ENCODE data around the gene KREMEN2. TPM values are rescaled to one million over a fixed set of nuclear protein-coding genes. Genes with fewer than 3 reads are reported as not detected.

The KREMEN2 gene
- total RNA-seq, 2 donors from 2014 or later = 1.4 to 4.0 TPM

DNA sequence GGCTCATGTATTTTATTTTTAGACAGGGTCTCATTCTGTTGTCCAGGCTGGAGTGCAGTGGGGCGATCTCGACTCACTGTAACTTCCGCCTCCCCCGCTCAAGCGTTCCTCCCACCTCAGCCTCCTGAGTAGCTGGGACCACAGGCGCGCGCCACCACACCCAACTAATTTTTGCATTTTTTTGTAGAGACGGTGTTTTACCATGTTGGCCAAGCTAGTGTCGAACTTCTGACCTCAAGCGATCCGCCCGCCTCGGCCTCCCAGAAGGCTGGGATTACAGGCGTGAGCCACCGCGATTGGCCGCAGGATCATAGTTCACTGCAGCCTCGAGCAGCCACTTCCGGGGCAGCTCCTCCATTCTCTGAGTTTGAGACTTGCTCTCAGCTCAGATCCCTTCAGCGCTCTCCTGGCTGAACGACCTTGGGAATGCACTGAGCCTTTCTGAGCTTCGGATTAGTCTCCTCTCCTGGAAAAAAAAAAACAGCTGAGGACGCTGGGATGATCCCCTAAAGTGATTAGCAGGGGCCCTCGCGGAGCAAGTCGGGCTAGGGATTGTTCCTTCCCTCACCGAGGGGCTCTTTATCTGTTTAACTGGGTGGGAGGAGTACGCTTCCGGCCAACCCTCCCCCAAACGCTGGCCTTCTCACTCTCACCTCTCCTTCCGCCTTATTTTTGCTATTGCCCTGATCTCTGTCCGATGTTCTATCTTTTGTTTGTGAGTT is 17.3 kb downstream of the KREMEN2 start:
- 64% methylated on average over 33 of the region's 33 CpGs for WGBS
- no peaks in the 10 kb centered on the region for H3K36me3 ChIP-seq
- no peak overlapping the region for H3K27ac ChIP-seq
- H3K9me3 ChIP-seq = no peaks in the 10 kb centered on the region
- TF ChIP-seq POLR2AphosphoS5 (IDR thresholded peaks at IDR 0.05) = no peak
- TF ChIP-seq, protein P1, sequence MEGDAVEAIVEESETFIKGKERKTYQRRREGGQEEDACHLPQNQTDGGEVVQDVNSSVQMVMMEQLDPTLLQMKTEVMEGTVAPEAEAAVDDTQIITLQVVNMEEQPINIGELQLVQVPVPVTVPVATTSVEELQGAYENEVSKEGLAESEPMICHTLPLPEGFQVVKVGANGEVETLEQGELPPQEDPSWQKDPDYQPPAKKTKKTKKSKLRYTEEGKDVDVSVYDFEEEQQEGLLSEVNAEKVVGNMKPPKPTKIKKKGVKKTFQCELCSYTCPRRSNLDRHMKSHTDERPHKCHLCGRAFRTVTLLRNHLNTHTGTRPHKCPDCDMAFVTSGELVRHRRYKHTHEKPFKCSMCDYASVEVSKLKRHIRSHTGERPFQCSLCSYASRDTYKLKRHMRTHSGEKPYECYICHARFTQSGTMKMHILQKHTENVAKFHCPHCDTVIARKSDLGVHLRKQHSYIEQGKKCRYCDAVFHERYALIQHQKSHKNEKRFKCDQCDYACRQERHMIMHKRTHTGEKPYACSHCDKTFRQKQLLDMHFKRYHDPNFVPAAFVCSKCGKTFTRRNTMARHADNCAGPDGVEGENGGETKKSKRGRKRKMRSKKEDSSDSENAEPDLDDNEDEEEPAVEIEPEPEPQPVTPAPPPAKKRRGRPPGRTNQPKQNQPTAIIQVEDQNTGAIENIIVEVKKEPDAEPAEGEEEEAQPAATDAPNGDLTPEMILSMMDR (IDR thresholded peaks at IDR 0.05) = no peak
- no peak for TF ChIP-seq POLR2A (IDR thresholded peaks at IDR 0.05)
- DNase-seq (ENCODE audit: low spot score) = no peak
- H3K4me1 ChIP-seq (replicated peaks) = peaks cover 11% of the 10 kb centered on the region
- H3K4me3 ChIP-seq = peak overlapping the region in 1 of 2 donors; percentile 69
- H3K27me3 ChIP-seq (replicated peaks; ENCODE audit: insufficient read depth) = no peaks in the 10 kb centered on the region
- intact Hi-C loops (cut with DNase I) = no loop called here

DNA sequence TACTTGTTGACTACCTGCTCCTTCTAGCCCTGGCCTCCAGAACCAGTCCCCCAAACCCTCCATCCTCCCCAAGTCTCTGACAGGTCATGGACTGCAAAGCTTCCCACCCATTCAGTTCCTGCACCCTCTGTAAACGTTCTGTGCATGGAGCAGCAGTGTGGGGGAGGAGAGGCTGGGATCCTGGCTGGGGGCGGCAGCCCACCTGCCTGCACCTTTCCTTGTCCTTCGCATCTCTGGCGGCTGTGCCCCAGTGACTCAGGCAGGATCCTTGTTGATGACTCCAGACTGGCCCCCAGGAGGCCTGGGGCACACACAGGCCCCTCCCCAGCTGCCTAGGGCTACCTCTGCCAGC is 17.8 kb downstream of the KREMEN2 start:
- Histone ChIP-seq H3K4me1 (replicated peaks) (peaks cover 11% of the 10 kb centered on the region), H3K27ac (no peak overlapping the region), H3K4me3 (no peak overlapping the region), H3K9me3 (no peaks in the 10 kb centered on the region), H3K27me3 (replicated peaks; ENCODE audit: insufficient read depth) (no peaks in the 10 kb centered on the region), H3K36me3 (no peaks in the 10 kb centered on the region)
- intact Hi-C loops (cut with DNase I) = no loop called here
- TF ChIP-seq POLR2A (IDR thresholded peaks at IDR 0.05) = no peak
- TF ChIP-seq, protein P1 (IDR thresholded peaks at IDR 0.05) = no peak
- no peak for TF ChIP-seq POLR2AphosphoS5 (IDR thresholded peaks at IDR 0.05)
- DNase-seq (ENCODE audit: low spot score) = no peak
- WGBS = 67% methylated on average over 4 of the region's 4 CpGs

DNA sequence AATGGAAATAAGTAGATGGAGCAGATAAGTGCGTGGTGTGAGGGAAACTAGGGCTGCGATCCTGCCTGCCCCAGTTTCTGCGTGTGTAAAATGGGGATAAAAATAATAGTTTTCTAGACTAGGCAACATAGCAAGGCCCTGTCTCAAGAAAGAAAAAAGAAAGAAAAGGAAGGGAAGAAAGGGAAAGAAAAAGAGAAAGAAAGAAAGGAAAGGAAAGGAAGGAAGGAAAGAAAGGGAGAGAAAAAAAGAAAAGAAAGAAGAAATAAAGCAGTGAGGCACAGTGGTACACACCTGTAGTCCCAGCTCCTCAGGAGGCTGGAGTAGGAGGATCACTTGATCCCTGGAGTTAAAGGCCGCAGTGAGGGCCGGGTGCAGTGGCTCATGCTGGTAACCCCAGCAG is 18.3 kb downstream of the KREMEN2 start:
- H3K36me3 ChIP-seq = no peaks in the 10 kb centered on the region
- TF ChIP-seq POLR2A (IDR thresholded peaks at IDR 0.05) (no peak), POLR2AphosphoS5 (IDR thresholded peaks at IDR 0.05) (no peak)
- TF ChIP-seq, protein P1 (IDR thresholded peaks at IDR 0.05) = no peak
- H3K27me3 ChIP-seq (replicated peaks; ENCODE audit: insufficient read depth) = no peaks in the 10 kb centered on the region
- peaks cover 11% of the 10 kb centered on the region for H3K4me1 ChIP-seq (replicated peaks)
- no peaks in the 10 kb centered on the region for H3K9me3 ChIP-seq
- H3K4me3 ChIP-seq = no peak overlapping the region
- intact Hi-C loops (cut with DNase I) = no loop called here
- WGBS = 77% methylated on average over 5 of the region's 5 CpGs
- H3K27ac ChIP-seq = no peak overlapping the region
- no peak for DNase-seq (ENCODE audit: low spot score)

DNA sequence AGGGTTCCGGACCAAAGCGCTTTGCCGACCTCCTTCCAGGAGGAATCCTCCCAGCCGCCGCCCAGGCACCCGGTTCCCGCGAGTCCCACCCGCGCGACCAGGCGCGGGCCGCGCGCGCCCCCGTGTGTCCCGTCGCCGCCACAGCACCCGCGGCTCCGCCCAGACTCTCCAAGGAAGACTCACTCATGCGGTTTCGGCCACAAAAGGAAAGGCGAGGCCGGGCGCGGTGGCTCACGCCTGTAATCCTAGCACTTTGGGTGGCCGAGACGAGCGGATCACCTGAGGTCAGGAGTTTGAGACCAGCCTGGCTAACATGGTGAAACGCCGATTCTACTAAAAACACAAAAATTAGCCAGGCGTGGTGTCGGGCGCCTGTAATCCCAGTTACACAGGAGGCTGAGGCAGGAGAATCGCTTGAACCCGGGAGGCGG is 19.6 kb downstream of the KREMEN2 start:
- DNase-seq (ENCODE audit: low spot score) = peak; percentile 64
- Histone ChIP-seq H3K36me3 (no peaks in the 10 kb centered on the region), H3K4me1 (replicated peaks) (peaks cover 7% of the 10 kb centered on the region), H3K27ac (no peak overlapping the region), H3K27me3 (replicated peaks; ENCODE audit: insufficient read depth) (no peaks in the 10 kb centered on the region), H3K9me3 (no peaks in the 10 kb centered on the region), H3K4me3 (no peak overlapping the region)
- intact Hi-C loops (cut with DNase I) = no loop called here
- TF ChIP-seq POLR2A (IDR thresholded peaks at IDR 0.05) = no peak
- TF ChIP-seq, protein P1 (IDR thresholded peaks at IDR 0.05) = peak; percentile 71 to 95 (median 88)
- TF ChIP-seq POLR2AphosphoS5 (IDR thresholded peaks at IDR 0.05) = no peak
- 12% methylated on average over 42 of the region's 42 CpGs for WGBS

DNA sequence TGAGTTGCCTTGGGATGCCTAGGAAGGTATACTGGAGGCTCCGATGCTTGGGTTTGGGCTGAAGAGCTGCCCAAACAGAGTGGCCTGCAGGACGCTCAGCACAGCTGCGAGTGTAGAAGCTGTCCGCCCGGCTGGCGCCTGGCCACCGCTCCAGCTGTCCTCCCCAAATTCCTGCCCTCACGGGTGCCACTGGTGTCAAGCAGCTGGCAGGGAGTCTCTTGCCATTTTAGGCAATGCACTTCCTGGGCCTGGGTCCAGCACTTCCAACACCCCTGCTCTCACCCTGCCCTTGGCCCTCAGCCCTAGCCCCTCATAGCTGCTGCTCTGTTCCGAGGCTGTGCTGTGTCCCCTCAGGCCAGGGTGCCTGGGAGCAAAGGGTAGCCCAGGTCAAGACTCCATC is 21.4 kb downstream of the KREMEN2 start:
- WGBS = 38% methylated on average over 9 of the region's 9 CpGs
- no peak for DNase-seq (ENCODE audit: low spot score)
- Histone ChIP-seq H3K4me3 (no peak overlapping the region), H3K36me3 (no peaks in the 10 kb centered on the region), H3K27me3 (replicated peaks; ENCODE audit: insufficient read depth) (no peaks in the 10 kb centered on the region), H3K4me1 (replicated peaks) (no peaks in the 10 kb centered on the region), H3K9me3 (no peaks in the 10 kb centered on the region), H3K27ac (no peak overlapping the region)
- intact Hi-C loops (cut with DNase I) = no loop called here
- TF ChIP-seq POLR2A (IDR thresholded peaks at IDR 0.05) (no peak), POLR2AphosphoS5 (IDR thresholded peaks at IDR 0.05) (no peak)
- TF ChIP-seq, protein P1 (IDR thresholded peaks at IDR 0.05) = no peak

Data from prostate gland (tissue), 2 donors.